ENCODE data around the gene ADGRF4. TPM values are rescaled to one million over a fixed set of nuclear protein-coding genes. Genes with fewer than 3 reads are reported as not detected.

ADGRF4 gene
- total RNA-seq, 1 experiment from 2014 or later = not detected

- H2BK120ac ChIP-seq (ENCODE audit: low read depth, low read length, poor library complexity, severe bottlenecking) = no peak overlapping the region
- H3K56ac ChIP-seq (ENCODE audit: insufficient read length, low read depth, low read length) = no peak overlapping the region
- H3K9ac ChIP-seq (ENCODE audit: extremely low read depth, insufficient read length, low read length) = no peak overlapping the region
- H3T11ph ChIP-seq (ENCODE audit: low read length) = no peak overlapping the region
- Mint-ChIP-seq H3K4me3 (no peak overlapping the region), H3K27me3 (ENCODE audit: low read depth) (no peaks in the 10 kb centered on the region), H3K27ac (no peak overlapping the region), H3K4me1 (no peaks in the 10 kb centered on the region), H3K9me3 (peaks cover 5 to 6% of the 10 kb centered on the region in 2 experiments; a peak in 4 of 5 replicates), H3K36me3 (ENCODE audit: insufficient read depth in 1 of 3, low read depth in 3 of 3) (peaks cover 0 to 4% (median 2%) of the 10 kb centered on the region in 3 experiments; a peak in 3 of 7 replicates)
- H3K23me2 ChIP-seq (ENCODE audit: insufficient read length, low read depth, low read length, poor library complexity, severe bottlenecking) = no peaks in the 10 kb centered on the region
- H3K4me1 ChIP-seq (ENCODE audit: insufficient read depth, low read length) = no peaks in the 10 kb centered on the region
- no peaks in the 10 kb centered on the region for H3K79me2 ChIP-seq (ENCODE audit: insufficient read depth, low read length)
- H3K14ac ChIP-seq (ENCODE audit: insufficient read depth, low read length) = no peak overlapping the region
- no peak overlapping the region for H2AFZ ChIP-seq (ENCODE audit: low read length)
- no peak for DNase-seq
- H2AK5ac ChIP-seq (ENCODE audit: insufficient read length, low read length) = no peak overlapping the region
- TF ChIP-seq CTCF (conservative IDR thresholded peaks at IDR 0.05) = no peak
- H3K27ac ChIP-seq (ENCODE audit: insufficient read length, low read depth, low read length) = no peak overlapping the region
- H4K91ac ChIP-seq (ENCODE audit: insufficient read length, low read depth, low read length) = no peak overlapping the region
- no peak overlapping the region for H2BK20ac ChIP-seq (ENCODE audit: low read depth, low read length, poor library complexity, severe bottlenecking)
- no peaks in the 10 kb centered on the region for H4K20me1 ChIP-seq (ENCODE audit: control insufficient read depth, insufficient read depth, insufficient read length)
- H3K27me3 ChIP-seq (ENCODE audit: insufficient read depth, low read length) = no peaks in the 10 kb centered on the region
- H2BK15ac ChIP-seq (ENCODE audit: low read depth, low read length) = no peak overlapping the region
- no CpG with 5 or more reads among the region's 3 CpGs for WGBS (ENCODE audit: extremely low coverage, insufficient read length, low lambda C conversion rate)
- no peak overlapping the region for H2BK5ac ChIP-seq (ENCODE audit: insufficient read length, low read length)
- no peak overlapping the region for H3K4me2 ChIP-seq (ENCODE audit: insufficient read depth, insufficient read length, low read length)
- no peak overlapping the region for H3K23ac ChIP-seq (ENCODE audit: insufficient read length, low read depth, low read length)
- no peak overlapping the region for H4K5ac ChIP-seq (ENCODE audit: insufficient read length, low read depth, low read length)
- H3K4ac ChIP-seq (ENCODE audit: low read depth, low read length) = no peak overlapping the region
- H2BK12ac ChIP-seq (ENCODE audit: insufficient read length, low read depth, low read length) = no peak overlapping the region
- H3K9me3 ChIP-seq (ENCODE audit: control insufficient read depth, low read depth, low read length) = no peaks in the 10 kb centered on the region
- H3K79me1 ChIP-seq (ENCODE audit: insufficient read depth, low read depth, low read length, poor library complexity, severe bottlenecking) = no peaks in the 10 kb centered on the region
- no peak overlapping the region for H4K8ac ChIP-seq (replicated peaks; ENCODE audit: insufficient read length, low read depth, low read length)
- H3K18ac ChIP-seq (ENCODE audit: insufficient read length, low read depth, low read length) = no peak overlapping the region
Observed at GRCh38 chr6:47762502-47762901, 64.1 kb downstream of the ADGRF4 start.

All from H9 (cell line).